Brain microvascular endothelial cell (primary cell): Measurements from ENCODE around the gene SMAD7.
A peak's percentile ranks its signal among the peaks of the same experiment; 100 is the strongest.

Experiments used
- DNase-seq: peaks from one replicate; pipeline ENCODE4 v3.0.0-alpha.2; 2020
- H3K27ac ChIP-seq: fragments of 250-450 bp; sonication (Bioruptor Pico); 2 replicates; pipeline ENCODE4 v1.5.1; 2020; ENCODE audit warnings: mild to moderate bottlenecking, moderate library complexity
- H3K27me3 ChIP-seq: fragments of 250-450 bp; sonication (Bioruptor Pico); replicated peaks from 2 replicates; pipeline ENCODE4 v1.5.1; 2020; ENCODE audit warnings: mild to moderate bottlenecking
- H3K36me3 ChIP-seq: fragments of 250-450 bp; sonication (Bioruptor Pico); replicated peaks from 2 replicates; pipeline ENCODE4 v1.5.1; 2020; ENCODE audit warnings: mild to moderate bottlenecking
- H3K4me3 ChIP-seq: 2 replicates; pipeline ENCODE4 v1.5.1; 2011; ENCODE audit warnings: low read depth, mild to moderate bottlenecking, control low read depth, low read length, moderate library complexity
- CTCF ChIP-seq: IDR thresholded peaks from 2 replicates; pipeline ENCODE4 v1.5.1; 2011; ENCODE audit warnings: low read depth, mild to moderate bottlenecking, moderate library complexity, low read length, control low read depth, inconsistent platforms; ENCODE audit errors: missing control alignments
- in situ Hi-C: cut with HindIII; loops from 2 replicates; pipeline ENCODE4 v1.10.0; 2017; ENCODE audit warnings: low sequenced_read_pairs, low pct_ligation_motif_present

Gene SMAD7

GRCh38 chr18:48954886-48955819, 4.4 kb upstream of the SMAD7 start:
- in situ Hi-C loops = no loop called here
- no peak for DNase-seq
- Histone ChIP-seq H3K27me3 (no peaks in the 10 kb centered on the region), H3K4me3 (no peak overlapping the region), H3K36me3 (peaks cover 1% of the 10 kb centered on the region), H3K27ac (peak overlapping the region; percentile 60)
- no peak for TF ChIP-seq CTCF

GRCh38 chr18:48953104-48953706, 2.4 kb upstream of the SMAD7 start:
- peak overlapping the region; percentile 98 for H3K27ac ChIP-seq
- H3K36me3 ChIP-seq = peaks cover 20% of the 10 kb centered on the region
- no peak for TF ChIP-seq CTCF
- no peak for DNase-seq
- peak overlapping the region; percentile 58 for H3K4me3 ChIP-seq
- no peaks in the 10 kb centered on the region for H3K27me3 ChIP-seq
- in situ Hi-C loops = no loop called here

GRCh38 chr18:48952287-48953103, 1.7 kb upstream of the SMAD7 start:
- DNase-seq = peak; percentile 88
- Histone ChIP-seq H3K36me3 (peaks cover 27% of the 10 kb centered on the region), H3K27me3 (no peaks in the 10 kb centered on the region), H3K27ac (peak overlapping the region; percentile 98), H3K4me3 (peak overlapping the region; percentile 58)
- TF ChIP-seq CTCF = peak; percentile 12
- in situ Hi-C loops = no loop called here

- peak overlapping the region; percentile 98 for H3K27ac ChIP-seq
- H3K4me3 ChIP-seq = peak overlapping the region; percentile 91
- in situ Hi-C loops = no loop called here
- peak; percentile 79 for DNase-seq
- TF ChIP-seq CTCF = no peak
- no peaks in the 10 kb centered on the region for H3K27me3 ChIP-seq
- peaks cover 32% of the 10 kb centered on the region for H3K36me3 ChIP-seq
Measured at GRCh38 chr18:48951448-48952286, 902 bp upstream of the SMAD7 start.
